GM12891 (cell line): Measurements from ENCODE around the gene SIK2.

ENCODE experiments used
- PAX5 ChIP-seq: IDR thresholded peaks from 2 replicates; pipeline ENCODE4 v1.6.1; 2011; ENCODE audit warnings: low read length, moderate library complexity, mild to moderate bottlenecking; ENCODE audit not compliant: insufficient read depth, severe bottlenecking
- POLR2A ChIP-seq: IDR thresholded peaks from 2 replicates; pipeline ENCODE4 v1.6.1; 2011; ENCODE audit warnings: low read depth, low read length, control low read depth
- POLR2AphosphoS5 ChIP-seq: IDR thresholded peaks from 2 replicates; pipeline ENCODE4 v1.6.1; 2011; ENCODE audit warnings: low read depth, low read length, control low read depth
- POU2F2 ChIP-seq: IDR thresholded peaks from 2 replicates; pipeline ENCODE4 v1.6.1; 2011; ENCODE audit warnings: low read depth, mild to moderate bottlenecking, control low read depth, low read length, moderate library complexity
- SPI1 ChIP-seq: IDR thresholded peaks from 2 replicates; pipeline ENCODE4 v1.6.1; 2011; ENCODE audit warnings: low read depth, low read length, control low read depth
- TAF1 ChIP-seq: IDR thresholded peaks from 2 replicates; pipeline ENCODE4 v1.6.1; 2011; ENCODE audit warnings: low read depth, low read length, control low read depth

- TF ChIP-seq POLR2AphosphoS5 (no peak), POLR2A (no peak), PAX5 (no peak), TAF1 (no peak), SPI1 (no peak), POU2F2 (no peak)
Observed at GRCh38 chr11:111691176-111691575, 88.9 kb downstream of the SIK2 start.
